HL-60 (cell line): ENCODE data around the gene SAFB2.

Source experiments
- DNase-seq, 2 experiments: peaks; one replicate each; pipeline ENCODE4 v3.0.0-alpha.2; 2010 to 2020; ENCODE audit warnings: low read depth in 1 of 2, low spot score in 1 of 2
- H3K27ac ChIP-seq: fragments of 250-450 bp; sonication (Bioruptor Pico); replicated peaks from 2 replicates; pipeline ENCODE4 v1.5.1; 2020; ENCODE audit warnings: mild to moderate bottlenecking, moderate library complexity
- H3K27me3 ChIP-seq: fragments of 250-450 bp; sonication (Bioruptor Pico); 2 replicates; pipeline ENCODE4 v1.5.1; 2021; ENCODE audit warnings: mild to moderate bottlenecking, moderate library complexity; ENCODE audit not compliant: insufficient read depth, poor library complexity, severe bottlenecking
- H3K4me3 ChIP-seq: replicated peaks from 2 replicates; pipeline ENCODE4 v1.5.1; 2011; ENCODE audit warnings: mild to moderate bottlenecking, control low read depth, low read length; ENCODE audit not compliant: insufficient read depth
- GABPA ChIP-seq: IDR thresholded peaks from 2 replicates; pipeline ENCODE4 v1.6.1; 2012; ENCODE audit warnings: low read depth
- POLR2AphosphoS5 ChIP-seq: IDR thresholded peaks from 2 replicates; pipeline ENCODE4 v1.6.1; 2012; ENCODE audit warnings: low read depth
- SPI1 ChIP-seq: IDR thresholded peaks from 2 replicates; pipeline ENCODE4 v1.6.1; 2012; ENCODE audit warnings: low read depth, mild to moderate bottlenecking, borderline replicate concordance
- TF ChIP-seq, protein P1 (sequence below): IDR thresholded peaks from one replicate; pipeline ENCODE4 v1.5.1; 2011; ENCODE audit warnings: low read length, control low read depth, inconsistent platforms; ENCODE audit not compliant: insufficient read depth
- TF ChIP-seq, protein P2 (sequence below): IDR thresholded peaks from 2 replicates; pipeline ENCODE4 v1.6.1; 2012; ENCODE audit warnings: low read depth; ENCODE audit not compliant: insufficient replicate concordance

Gene SAFB2

DNA sequence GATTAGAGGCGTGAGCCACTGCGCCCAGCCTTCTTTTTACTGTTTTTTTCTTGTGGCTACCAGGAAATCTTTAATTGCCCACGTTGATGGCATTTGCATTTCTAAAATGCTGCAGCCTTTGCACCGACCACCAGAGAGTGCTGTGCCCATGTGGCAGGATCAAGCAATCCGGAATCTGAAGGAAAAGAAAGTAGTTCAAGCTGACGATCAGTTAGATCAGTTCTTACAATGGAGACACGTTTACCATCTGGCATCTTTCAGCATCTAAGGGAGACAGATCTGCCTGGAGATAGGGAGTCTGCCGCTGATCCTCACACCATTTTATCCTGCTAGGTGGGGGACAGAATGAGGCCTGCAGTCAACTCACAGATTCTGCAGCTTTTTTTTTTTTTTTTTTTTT lies 74.7 kb downstream of the SAFB2 start:
- Histone ChIP-seq H3K27me3 (peaks cover 3% of the 10 kb centered on the region), H3K4me3 (no peak overlapping the region), H3K27ac (no peak overlapping the region)
- no peak for TF ChIP-seq POLR2AphosphoS5
- TF ChIP-seq, protein P1, sequence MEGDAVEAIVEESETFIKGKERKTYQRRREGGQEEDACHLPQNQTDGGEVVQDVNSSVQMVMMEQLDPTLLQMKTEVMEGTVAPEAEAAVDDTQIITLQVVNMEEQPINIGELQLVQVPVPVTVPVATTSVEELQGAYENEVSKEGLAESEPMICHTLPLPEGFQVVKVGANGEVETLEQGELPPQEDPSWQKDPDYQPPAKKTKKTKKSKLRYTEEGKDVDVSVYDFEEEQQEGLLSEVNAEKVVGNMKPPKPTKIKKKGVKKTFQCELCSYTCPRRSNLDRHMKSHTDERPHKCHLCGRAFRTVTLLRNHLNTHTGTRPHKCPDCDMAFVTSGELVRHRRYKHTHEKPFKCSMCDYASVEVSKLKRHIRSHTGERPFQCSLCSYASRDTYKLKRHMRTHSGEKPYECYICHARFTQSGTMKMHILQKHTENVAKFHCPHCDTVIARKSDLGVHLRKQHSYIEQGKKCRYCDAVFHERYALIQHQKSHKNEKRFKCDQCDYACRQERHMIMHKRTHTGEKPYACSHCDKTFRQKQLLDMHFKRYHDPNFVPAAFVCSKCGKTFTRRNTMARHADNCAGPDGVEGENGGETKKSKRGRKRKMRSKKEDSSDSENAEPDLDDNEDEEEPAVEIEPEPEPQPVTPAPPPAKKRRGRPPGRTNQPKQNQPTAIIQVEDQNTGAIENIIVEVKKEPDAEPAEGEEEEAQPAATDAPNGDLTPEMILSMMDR, result peak; percentile 60
- DNase-seq, result peak in 1 of 2 experiments; percentile 42

DNA sequence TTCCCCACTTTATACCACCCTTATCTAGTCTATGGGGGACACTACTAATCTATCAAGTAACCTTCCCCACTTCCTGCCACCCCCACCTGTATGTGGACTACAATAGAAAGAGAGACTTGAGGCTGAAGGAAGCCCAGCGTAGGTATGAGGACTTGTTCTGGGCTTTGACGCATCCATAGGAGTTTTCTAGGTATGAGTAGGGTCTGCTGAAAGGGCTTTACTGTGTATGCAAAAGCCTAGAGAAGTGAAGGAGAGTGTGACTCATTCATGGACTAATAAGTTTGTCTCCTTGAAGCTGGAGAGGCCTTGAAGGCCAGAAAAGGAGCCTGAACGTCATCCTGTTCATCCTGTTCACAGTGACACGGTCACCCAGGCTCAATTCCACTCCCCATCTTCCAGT lies 76.6 kb downstream of the SAFB2 start:
- no peak for DNase-seq
- no peak overlapping the region for H3K4me3 ChIP-seq
- TF ChIP-seq, protein P2, sequence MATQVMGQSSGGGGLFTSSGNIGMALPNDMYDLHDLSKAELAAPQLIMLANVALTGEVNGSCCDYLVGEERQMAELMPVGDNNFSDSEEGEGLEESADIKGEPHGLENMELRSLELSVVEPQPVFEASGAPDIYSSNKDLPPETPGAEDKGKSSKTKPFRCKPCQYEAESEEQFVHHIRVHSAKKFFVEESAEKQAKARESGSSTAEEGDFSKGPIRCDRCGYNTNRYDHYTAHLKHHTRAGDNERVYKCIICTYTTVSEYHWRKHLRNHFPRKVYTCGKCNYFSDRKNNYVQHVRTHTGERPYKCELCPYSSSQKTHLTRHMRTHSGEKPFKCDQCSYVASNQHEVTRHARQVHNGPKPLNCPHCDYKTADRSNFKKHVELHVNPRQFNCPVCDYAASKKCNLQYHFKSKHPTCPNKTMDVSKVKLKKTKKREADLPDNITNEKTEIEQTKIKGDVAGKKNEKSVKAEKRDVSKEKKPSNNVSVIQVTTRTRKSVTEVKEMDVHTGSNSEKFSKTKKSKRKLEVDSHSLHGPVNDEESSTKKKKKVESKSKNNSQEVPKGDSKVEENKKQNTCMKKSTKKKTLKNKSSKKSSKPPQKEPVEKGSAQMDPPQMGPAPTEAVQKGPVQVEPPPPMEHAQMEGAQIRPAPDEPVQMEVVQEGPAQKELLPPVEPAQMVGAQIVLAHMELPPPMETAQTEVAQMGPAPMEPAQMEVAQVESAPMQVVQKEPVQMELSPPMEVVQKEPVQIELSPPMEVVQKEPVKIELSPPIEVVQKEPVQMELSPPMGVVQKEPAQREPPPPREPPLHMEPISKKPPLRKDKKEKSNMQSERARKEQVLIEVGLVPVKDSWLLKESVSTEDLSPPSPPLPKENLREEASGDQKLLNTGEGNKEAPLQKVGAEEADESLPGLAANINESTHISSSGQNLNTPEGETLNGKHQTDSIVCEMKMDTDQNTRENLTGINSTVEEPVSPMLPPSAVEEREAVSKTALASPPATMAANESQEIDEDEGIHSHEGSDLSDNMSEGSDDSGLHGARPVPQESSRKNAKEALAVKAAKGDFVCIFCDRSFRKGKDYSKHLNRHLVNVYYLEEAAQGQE, result no peak
- no peak for TF ChIP-seq GABPA
- TF ChIP-seq, protein P1, result no peak
- H3K27ac ChIP-seq, result no peak overlapping the region
- H3K27me3 ChIP-seq, result no peaks in the 10 kb centered on the region

DNA sequence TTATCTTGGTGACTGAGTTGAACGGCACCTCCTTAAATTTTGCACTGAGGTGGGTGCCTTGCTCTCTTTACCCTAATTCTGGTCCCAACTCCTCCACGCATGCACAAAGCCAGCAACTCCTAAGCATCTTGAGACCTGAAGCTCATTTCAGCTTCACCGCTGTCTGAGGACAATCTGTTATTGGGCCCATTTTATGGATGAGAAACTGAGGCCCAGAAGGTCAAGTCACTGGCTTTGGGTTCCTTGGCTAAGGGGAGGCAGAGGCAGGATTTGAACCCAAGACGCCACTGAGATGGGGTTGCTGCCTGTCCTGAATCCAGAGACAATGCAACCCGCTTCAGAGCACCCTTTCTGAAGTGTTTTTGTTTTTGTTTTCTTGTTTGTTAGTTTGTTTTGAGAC lies 77.5 kb downstream of the SAFB2 start:
- Histone ChIP-seq H3K27ac (no peak overlapping the region), H3K4me3 (no peak overlapping the region), H3K27me3 (no peaks in the 10 kb centered on the region)
- DNase-seq, result no peak
- TF ChIP-seq GABPA, result no peak
- TF ChIP-seq, protein P2, result no peak
- TF ChIP-seq, protein P1, result no peak
- TF ChIP-seq SPI1, result no peak
- no peak for TF ChIP-seq POLR2AphosphoS5

DNA sequence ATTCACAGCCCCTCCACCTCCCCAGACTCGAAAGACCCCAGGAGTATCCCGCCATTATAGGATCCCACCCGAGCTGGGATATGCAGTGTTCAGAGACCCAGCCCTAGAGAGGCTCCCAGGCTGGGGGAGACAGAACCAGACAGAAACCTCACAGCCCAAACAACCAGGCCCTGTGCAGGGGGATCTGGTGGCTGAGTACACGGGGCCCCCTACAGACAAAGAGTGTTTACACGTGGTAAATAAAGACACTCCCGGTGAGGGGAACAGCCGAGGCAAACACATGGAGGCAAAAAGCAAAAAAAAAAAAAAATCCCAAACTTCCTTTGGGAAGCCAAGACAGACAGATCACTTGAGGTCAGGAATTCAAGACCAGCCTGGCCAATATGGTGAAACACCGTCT lies 79.9 kb downstream of the SAFB2 start:
- no peak overlapping the region for H3K27ac ChIP-seq
- no peak overlapping the region for H3K4me3 ChIP-seq
- TF ChIP-seq, protein P2, result no peak
- TF ChIP-seq SPI1 (no peak), GABPA (no peak), POLR2AphosphoS5 (no peak)
- TF ChIP-seq, protein P1, result no peak
- H3K27me3 ChIP-seq, result no peaks in the 10 kb centered on the region
- no peak for DNase-seq
